IMR-90 (cell line): Measurements from ENCODE around the gene SUB1. TPM values are rescaled to one million over a fixed set of nuclear protein-coding genes. Genes with fewer than 3 reads are reported as not detected.
"Not testable (repeated sequence)": the region's sequence is repeated elsewhere in the genome, so short reads cannot be mapped to it uniquely, and the experiment has no call there.

Source experiments
- ATAC-seq: fragments of 200-7000 bp; cut with Tn5 transposase; 2 replicates; pipeline ENCODE4 v1.9.1; 2020; ENCODE audit warnings: low read depth, mild to moderate bottlenecking, moderate library complexity
- BruUV-seq: library from RNA; stranded (reverse); fragments of 400-500 nt; replicated peaks from 2 replicates; lab custom pipeline; 2021; lab: Mats Ljungman, UMichigan
- CTCF ChIA-PET: fragments of 300-600 bp; formaldehyde crosslinking; extraction: SDS; loops from one replicate; lab custom pipeline; 2021; ENCODE audit warnings: antibody characterized with exemption; lab: Yijun Ruan, JAX
- POLR2A ChIA-PET: fragments of 300-600 bp; sonication (Branson Sonifier 250); formaldehyde crosslinking; loops from one replicate; lab custom pipeline; 2022; ENCODE audit warnings: antibody characterized with exemption; ENCODE audit not compliant: unreplicated experiment; lab: Charles Lee
- DNase-seq: peaks from one replicate; pipeline ENCODE4 v3.0.0; 2013
- H2AFZ ChIP-seq: replicated peaks from 2 replicates; pipeline ENCODE3; 2013; ENCODE audit warnings: low read length, mild to moderate bottlenecking; ENCODE audit not compliant: poor library complexity
- H2AK5ac ChIP-seq: 2 replicates; pipeline ENCODE4 v1.6.1; 2013; ENCODE audit warnings: low read depth, low read length, inconsistent platforms
- H2AK9ac ChIP-seq: replicated peaks from 2 replicates; pipeline ENCODE3; 2013; ENCODE audit warnings: mild to moderate bottlenecking, low read depth, low read length, moderate library complexity; ENCODE audit not compliant: poor library complexity
- H2BK120ac ChIP-seq: 2 replicates; pipeline ENCODE4 v1.6.1; 2013; ENCODE audit warnings: low read depth, low read length, inconsistent platforms
- H2BK15ac ChIP-seq: 3 replicates; pipeline ENCODE4 v1.6.1; 2013; ENCODE audit warnings: low read depth, low read length, inconsistent platforms
- H2BK20ac ChIP-seq: 2 replicates; pipeline ENCODE4 v1.6.1; 2013; ENCODE audit warnings: low read depth, mild to moderate bottlenecking, inconsistent platforms, low read length, moderate library complexity
- H2BK5ac ChIP-seq: 2 replicates; pipeline ENCODE4 v1.6.1; 2013; ENCODE audit warnings: mild to moderate bottlenecking, low read depth, low read length, inconsistent platforms; ENCODE audit not compliant: poor library complexity, severe bottlenecking
- H3K14ac ChIP-seq: replicated peaks from 2 replicates; pipeline ENCODE4 v1.6.1; 2013; ENCODE audit warnings: low read depth, low read length, inconsistent platforms
- H3K18ac ChIP-seq: 2 replicates; pipeline ENCODE4 v1.6.1; 2013; ENCODE audit warnings: low read depth, low read length, control low read depth
- H3K23ac ChIP-seq: 2 replicates; pipeline ENCODE4 v1.6.1; 2013; ENCODE audit warnings: low read depth, low read length, inconsistent platforms
- H3K27ac ChIP-seq: 2 replicates; pipeline ENCODE4 v1.5.1; 2013; ENCODE audit warnings: mild to moderate bottlenecking, control low read depth, low read length; ENCODE audit not compliant: insufficient read depth
- H3K27me3 ChIP-seq: 2 replicates; pipeline ENCODE4 v1.6.1; 2013; ENCODE audit warnings: low read length; ENCODE audit not compliant: control insufficient read depth, insufficient read depth
- H3K36me3 ChIP-seq: 2 replicates; pipeline ENCODE4 v1.6.1; 2013; ENCODE audit warnings: low read length, mixed read lengths; ENCODE audit not compliant: control insufficient read depth, insufficient read depth
- H3K4ac ChIP-seq: 2 replicates; pipeline ENCODE4 v1.6.1; 2013; ENCODE audit warnings: low read depth, low read length, inconsistent platforms
- H3K4me1 ChIP-seq: 2 replicates; pipeline ENCODE4 v1.6.1; 2013; ENCODE audit warnings: low read length, mixed read lengths; ENCODE audit not compliant: control insufficient read depth, insufficient read depth
- H3K4me2 ChIP-seq: 2 replicates; pipeline ENCODE4 v1.6.1; 2013; ENCODE audit warnings: low read depth, mild to moderate bottlenecking, control low read depth, low read length, moderate library complexity
- H3K4me3 ChIP-seq: 2 replicates; pipeline ENCODE4 v1.5.1; 2013; ENCODE audit warnings: low read depth, mild to moderate bottlenecking, control low read depth, low read length, moderate library complexity; ENCODE audit not compliant: insufficient read depth
- H3K56ac ChIP-seq: 2 replicates; pipeline ENCODE4 v1.6.1; 2013; ENCODE audit warnings: low read length, inconsistent platforms; ENCODE audit not compliant: insufficient read depth; ENCODE audit errors: extremely low read depth
- H3K79me1 ChIP-seq, 2 experiments: 2 replicates each; pipeline ENCODE4 v1.6.1; 2013; ENCODE audit warnings: low read length in 2 of 2, inconsistent platforms in 1 of 2, low read depth in 1 of 2
- H3K9ac ChIP-seq: 2 replicates; pipeline ENCODE4 v1.6.1; 2013; ENCODE audit warnings: low read depth, low read length, control low read depth
- H3K9me1 ChIP-seq: 2 replicates; pipeline ENCODE4 v1.6.1; 2013; ENCODE audit warnings: low read length, inconsistent platforms; ENCODE audit not compliant: insufficient read depth
- H3K9me3 ChIP-seq: 2 replicates; pipeline ENCODE4 v1.6.1; 2013; ENCODE audit warnings: low read length; ENCODE audit not compliant: control insufficient read depth, insufficient read depth
- H4K20me1 ChIP-seq: 2 replicates; pipeline ENCODE4 v1.6.1; 2013; ENCODE audit warnings: low read length, inconsistent platforms; ENCODE audit not compliant: insufficient read depth
- H4K5ac ChIP-seq: 2 replicates; pipeline ENCODE4 v1.6.1; 2013; ENCODE audit warnings: mild to moderate bottlenecking, low read depth, low read length, control low read depth
- H4K8ac ChIP-seq, 2 experiments: 2 replicates each; pipeline ENCODE4 v1.6.1; 2013; ENCODE audit warnings: low read depth in 2 of 2, low read length in 2 of 2, control low read depth in 1 of 2, inconsistent platforms in 1 of 2
- H4K91ac ChIP-seq: 2 replicates; pipeline ENCODE4 v1.6.1; 2013; ENCODE audit warnings: low read depth, low read length, inconsistent platforms; ENCODE audit not compliant: insufficient read depth
- WGBS, 2 experiments: methylation state at CpG; one replicate each; pipeline versions ENCODE4 v1.1.5 to v1.1.7; 2013; ENCODE audit warnings: missing lambda C conversion rate in 2 of 2; ENCODE audit not compliant: insufficient read length in 1 of 2; ENCODE audit errors: extremely low coverage in 2 of 2; 5-methylcytosine and 5-hydroxymethylcytosine counted together
- dilution Hi-C: fragments of 300-500 bp; cut with HindIII; formaldehyde crosslinking; loops from one replicate; pipeline ENCODE4 v1.14.3; 2018; ENCODE audit warnings: low sequenced_read_pairs; ENCODE audit not compliant: unreplicated experiment
- in situ Hi-C: fragments of 300-500 bp; cut with MboI; formaldehyde crosslinking; loops from 3 replicates; pipeline ENCODE4 v1.14.3; 2019; ENCODE audit warnings: low sequenced_read_pairs, inconsistent platforms, mixed read lengths
- intact Hi-C: fragments of 100-400 bp; cut with micrococcal nuclease; formaldehyde crosslinking; loops from 2 replicates; pipeline ENCODE4 v1.10.0; 2022
- polyA plus RNA-seq, 3 experiments: library from polyadenylated mRNA; depleted of rRNA; stranded (reverse); fragments of >200 nt; gene quantifications; 2 replicates each; pipeline ENCODE4 v1.2.3, GENCODE V29; 2012; ENCODE audit warnings: low replicate concordance in 1 of 3
- total RNA-seq: library from RNA; depleted of rRNA; stranded (reverse); fragments of >200 nt; gene quantifications from 2 replicates; pipeline ENCODE4 v1.2.3, GENCODE V29; 2012

SUB1 gene
- total and polyA plus RNA-seq, 2 of the 4 experiments (the other 2 are of a cell fraction) = 19.5 to 155 TPM

- H3K14ac ChIP-seq, BruUV-seq, H3K4me2 ChIP-seq, H2BK15ac ChIP-seq, dilution Hi-C loops, H3K56ac ChIP-seq, H3K4me1 ChIP-seq, H3K4me3 ChIP-seq, H2BK5ac ChIP-seq, POLR2A ChIA-PET, H3K9ac ChIP-seq, H2AK9ac ChIP-seq, H4K5ac ChIP-seq, H3K36me3 ChIP-seq, H3K9me1 ChIP-seq, H4K91ac ChIP-seq, H2BK120ac ChIP-seq, intact Hi-C loops, H3K18ac ChIP-seq, H4K8ac ChIP-seq, H3K79me1 ChIP-seq, H3K27me3 ChIP-seq, H2AFZ ChIP-seq, H3K23ac ChIP-seq, DNase-seq, H2BK20ac ChIP-seq, H2AK5ac ChIP-seq, H3K9me3 ChIP-seq, in situ Hi-C loops, CTCF ChIA-PET, H4K20me1 ChIP-seq, ATAC-seq, H3K27ac ChIP-seq, H3K4ac ChIP-seq: not testable (repeated sequence)
- 84% methylated on average over 7 of the region's 8 CpGs; no CpG with 5 or more reads in 1 of the 2 experiments for WGBS, 2 experiments
Observed at GRCh38 chr5:32633017-32633416, 47.7 kb downstream of the SUB1 start.
